HL-60 (cell line): ENCODE data around the gene PTCD1.

Source experiments
- DNase-seq, 2 experiments: peaks; one replicate each; pipeline ENCODE4 v3.0.0-alpha.2; 2010 to 2020; ENCODE audit warnings: low read depth in 1 of 2, low spot score in 1 of 2
- H3K27ac ChIP-seq: fragments of 250-450 bp; sonication (Bioruptor Pico); replicated peaks from 2 replicates; pipeline ENCODE4 v1.5.1; 2020; ENCODE audit warnings: mild to moderate bottlenecking, moderate library complexity
- H3K27me3 ChIP-seq: fragments of 250-450 bp; sonication (Bioruptor Pico); 2 replicates; pipeline ENCODE4 v1.5.1; 2021; ENCODE audit warnings: mild to moderate bottlenecking, moderate library complexity; ENCODE audit not compliant: insufficient read depth, poor library complexity, severe bottlenecking
- H3K4me3 ChIP-seq: replicated peaks from 2 replicates; pipeline ENCODE4 v1.5.1; 2011; ENCODE audit warnings: mild to moderate bottlenecking, control low read depth, low read length; ENCODE audit not compliant: insufficient read depth
- GABPA ChIP-seq: IDR thresholded peaks from 2 replicates; pipeline ENCODE4 v1.6.1; 2012; ENCODE audit warnings: low read depth
- POLR2AphosphoS5 ChIP-seq: IDR thresholded peaks from 2 replicates; pipeline ENCODE4 v1.6.1; 2012; ENCODE audit warnings: low read depth
- SPI1 ChIP-seq: IDR thresholded peaks from 2 replicates; pipeline ENCODE4 v1.6.1; 2012; ENCODE audit warnings: low read depth, mild to moderate bottlenecking, borderline replicate concordance
- TF ChIP-seq, protein P1 (sequence below): IDR thresholded peaks from one replicate; pipeline ENCODE4 v1.5.1; 2011; ENCODE audit warnings: low read length, control low read depth, inconsistent platforms; ENCODE audit not compliant: insufficient read depth
- TF ChIP-seq, protein P2 (sequence below): IDR thresholded peaks from 2 replicates; pipeline ENCODE4 v1.6.1; 2012; ENCODE audit warnings: low read depth; ENCODE audit not compliant: insufficient replicate concordance

PTCD1 gene

DNA sequence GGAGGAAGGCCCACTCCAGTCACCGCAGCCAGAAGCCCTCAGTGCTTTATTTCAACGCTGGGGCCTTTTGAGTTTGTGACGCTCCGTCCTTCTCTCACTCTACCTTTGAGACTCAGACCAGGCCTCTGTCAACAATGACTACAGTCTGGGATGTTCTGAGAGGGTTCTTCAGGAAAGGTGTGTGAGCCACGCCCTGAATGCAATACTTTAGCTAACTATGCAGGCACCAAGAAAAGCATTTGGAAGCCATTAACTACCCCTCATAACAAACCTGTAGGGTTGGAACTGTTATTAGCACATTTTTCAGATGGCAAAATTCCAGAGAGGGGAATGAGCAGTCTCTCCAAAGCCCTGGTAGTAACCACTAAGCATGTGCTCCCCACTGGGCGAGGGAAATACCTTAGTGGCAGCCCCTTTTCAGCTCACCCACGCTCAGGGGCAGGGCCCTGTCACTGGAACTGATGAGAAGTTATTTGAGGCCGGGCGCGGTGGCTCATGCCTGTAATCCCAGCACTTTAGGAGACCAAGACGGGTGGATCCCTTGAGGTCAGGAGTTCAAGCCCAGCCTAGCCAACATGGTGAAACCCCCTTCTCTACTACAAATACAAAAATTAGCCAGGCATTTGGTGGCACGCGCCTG is 69.7 kb downstream of the PTCD1 start:
- no peak overlapping the region for H3K27ac ChIP-seq
- TF ChIP-seq POLR2AphosphoS5 (no peak), SPI1 (no peak), GABPA (no peak)
- TF ChIP-seq, protein P1, sequence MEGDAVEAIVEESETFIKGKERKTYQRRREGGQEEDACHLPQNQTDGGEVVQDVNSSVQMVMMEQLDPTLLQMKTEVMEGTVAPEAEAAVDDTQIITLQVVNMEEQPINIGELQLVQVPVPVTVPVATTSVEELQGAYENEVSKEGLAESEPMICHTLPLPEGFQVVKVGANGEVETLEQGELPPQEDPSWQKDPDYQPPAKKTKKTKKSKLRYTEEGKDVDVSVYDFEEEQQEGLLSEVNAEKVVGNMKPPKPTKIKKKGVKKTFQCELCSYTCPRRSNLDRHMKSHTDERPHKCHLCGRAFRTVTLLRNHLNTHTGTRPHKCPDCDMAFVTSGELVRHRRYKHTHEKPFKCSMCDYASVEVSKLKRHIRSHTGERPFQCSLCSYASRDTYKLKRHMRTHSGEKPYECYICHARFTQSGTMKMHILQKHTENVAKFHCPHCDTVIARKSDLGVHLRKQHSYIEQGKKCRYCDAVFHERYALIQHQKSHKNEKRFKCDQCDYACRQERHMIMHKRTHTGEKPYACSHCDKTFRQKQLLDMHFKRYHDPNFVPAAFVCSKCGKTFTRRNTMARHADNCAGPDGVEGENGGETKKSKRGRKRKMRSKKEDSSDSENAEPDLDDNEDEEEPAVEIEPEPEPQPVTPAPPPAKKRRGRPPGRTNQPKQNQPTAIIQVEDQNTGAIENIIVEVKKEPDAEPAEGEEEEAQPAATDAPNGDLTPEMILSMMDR: no peak
- TF ChIP-seq, protein P2, sequence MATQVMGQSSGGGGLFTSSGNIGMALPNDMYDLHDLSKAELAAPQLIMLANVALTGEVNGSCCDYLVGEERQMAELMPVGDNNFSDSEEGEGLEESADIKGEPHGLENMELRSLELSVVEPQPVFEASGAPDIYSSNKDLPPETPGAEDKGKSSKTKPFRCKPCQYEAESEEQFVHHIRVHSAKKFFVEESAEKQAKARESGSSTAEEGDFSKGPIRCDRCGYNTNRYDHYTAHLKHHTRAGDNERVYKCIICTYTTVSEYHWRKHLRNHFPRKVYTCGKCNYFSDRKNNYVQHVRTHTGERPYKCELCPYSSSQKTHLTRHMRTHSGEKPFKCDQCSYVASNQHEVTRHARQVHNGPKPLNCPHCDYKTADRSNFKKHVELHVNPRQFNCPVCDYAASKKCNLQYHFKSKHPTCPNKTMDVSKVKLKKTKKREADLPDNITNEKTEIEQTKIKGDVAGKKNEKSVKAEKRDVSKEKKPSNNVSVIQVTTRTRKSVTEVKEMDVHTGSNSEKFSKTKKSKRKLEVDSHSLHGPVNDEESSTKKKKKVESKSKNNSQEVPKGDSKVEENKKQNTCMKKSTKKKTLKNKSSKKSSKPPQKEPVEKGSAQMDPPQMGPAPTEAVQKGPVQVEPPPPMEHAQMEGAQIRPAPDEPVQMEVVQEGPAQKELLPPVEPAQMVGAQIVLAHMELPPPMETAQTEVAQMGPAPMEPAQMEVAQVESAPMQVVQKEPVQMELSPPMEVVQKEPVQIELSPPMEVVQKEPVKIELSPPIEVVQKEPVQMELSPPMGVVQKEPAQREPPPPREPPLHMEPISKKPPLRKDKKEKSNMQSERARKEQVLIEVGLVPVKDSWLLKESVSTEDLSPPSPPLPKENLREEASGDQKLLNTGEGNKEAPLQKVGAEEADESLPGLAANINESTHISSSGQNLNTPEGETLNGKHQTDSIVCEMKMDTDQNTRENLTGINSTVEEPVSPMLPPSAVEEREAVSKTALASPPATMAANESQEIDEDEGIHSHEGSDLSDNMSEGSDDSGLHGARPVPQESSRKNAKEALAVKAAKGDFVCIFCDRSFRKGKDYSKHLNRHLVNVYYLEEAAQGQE: no peak
- no peaks in the 10 kb centered on the region for H3K27me3 ChIP-seq
- DNase-seq: no peak
- H3K4me3 ChIP-seq: no peak overlapping the region
